C4-2B (cell line): ENCODE data around the gene COASY.

Experiments used
- ZFX ChIP-seq: fragments of 450-650 bp; IDR thresholded peaks from 2 replicates; pipeline ENCODE4 v1.6.1; 2017
- TF ChIP-seq, protein P1 (sequence below): fragments of 450-650 bp; conservative IDR thresholded peaks from 2 replicates; pipeline ENCODE4 v1.5.1; 2017; ENCODE audit warnings: mild to moderate bottlenecking

DNA sequence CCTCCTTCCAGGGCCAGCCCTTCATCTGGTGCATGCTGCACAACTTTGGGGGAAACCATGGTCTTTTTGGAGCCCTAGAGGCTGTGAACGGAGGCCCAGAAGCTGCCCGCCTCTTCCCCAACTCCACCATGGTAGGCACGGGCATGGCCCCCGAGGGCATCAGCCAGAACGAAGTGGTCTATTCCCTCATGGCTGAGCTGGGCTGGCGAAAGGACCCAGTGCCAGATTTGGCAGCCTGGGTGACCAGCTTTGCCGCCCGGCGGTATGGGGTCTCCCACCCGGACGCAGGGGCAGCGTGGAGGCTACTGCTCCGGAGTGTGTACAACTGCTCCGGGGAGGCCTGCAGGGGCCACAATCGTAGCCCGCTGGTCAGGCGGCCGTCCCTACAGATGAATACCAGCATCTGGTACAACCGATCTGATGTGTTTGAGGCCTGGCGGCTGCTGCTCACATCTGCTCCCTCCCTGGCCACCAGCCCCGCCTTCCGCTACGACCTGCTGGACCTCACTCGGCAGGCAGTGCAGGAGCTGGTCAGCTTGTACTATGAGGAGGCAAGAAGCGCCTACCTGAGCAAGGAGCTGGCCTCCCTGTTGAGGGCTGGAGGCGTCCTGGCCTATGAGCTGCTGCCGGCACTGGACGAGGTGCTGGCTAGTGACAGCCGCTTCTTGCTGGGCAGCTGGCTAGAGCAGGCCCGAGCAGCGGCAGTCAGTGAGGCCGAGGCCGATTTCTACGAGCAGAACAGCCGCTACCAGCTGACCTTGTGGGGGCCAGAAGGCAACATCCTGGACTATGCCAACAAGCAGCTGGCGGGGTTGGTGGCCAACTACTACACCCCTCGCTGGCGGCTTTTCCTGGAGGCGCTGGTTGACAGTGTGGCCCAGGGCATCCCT, 18.5 kb upstream of the COASY start:
- TF ChIP-seq, protein P1, sequence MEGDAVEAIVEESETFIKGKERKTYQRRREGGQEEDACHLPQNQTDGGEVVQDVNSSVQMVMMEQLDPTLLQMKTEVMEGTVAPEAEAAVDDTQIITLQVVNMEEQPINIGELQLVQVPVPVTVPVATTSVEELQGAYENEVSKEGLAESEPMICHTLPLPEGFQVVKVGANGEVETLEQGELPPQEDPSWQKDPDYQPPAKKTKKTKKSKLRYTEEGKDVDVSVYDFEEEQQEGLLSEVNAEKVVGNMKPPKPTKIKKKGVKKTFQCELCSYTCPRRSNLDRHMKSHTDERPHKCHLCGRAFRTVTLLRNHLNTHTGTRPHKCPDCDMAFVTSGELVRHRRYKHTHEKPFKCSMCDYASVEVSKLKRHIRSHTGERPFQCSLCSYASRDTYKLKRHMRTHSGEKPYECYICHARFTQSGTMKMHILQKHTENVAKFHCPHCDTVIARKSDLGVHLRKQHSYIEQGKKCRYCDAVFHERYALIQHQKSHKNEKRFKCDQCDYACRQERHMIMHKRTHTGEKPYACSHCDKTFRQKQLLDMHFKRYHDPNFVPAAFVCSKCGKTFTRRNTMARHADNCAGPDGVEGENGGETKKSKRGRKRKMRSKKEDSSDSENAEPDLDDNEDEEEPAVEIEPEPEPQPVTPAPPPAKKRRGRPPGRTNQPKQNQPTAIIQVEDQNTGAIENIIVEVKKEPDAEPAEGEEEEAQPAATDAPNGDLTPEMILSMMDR: no peak
- TF ChIP-seq ZFX: no peak
